Upper lobe of right lung (tissue), 1 donor: ENCODE data around the gene CMA1. TPM values are rescaled to one million over a fixed set of nuclear protein-coding genes. Genes with fewer than 3 reads are reported as not detected.
A peak's percentile ranks its signal among the peaks of the same experiment; 100 is the strongest.
"Not testable (repeated sequence)": the region's sequence is repeated elsewhere in the genome, so short reads cannot be mapped to it uniquely, and the experiment has no call there.

Experiments
- ATAC-seq: fragments of 200-7000 bp; cut with Tn5 transposase; one replicate; pipeline ENCODE4 v1.9.1; 2020; ENCODE audit warnings: mild to moderate bottlenecking, moderate library complexity
- DNase-seq: peaks from one replicate; pipeline ENCODE4 v3.0.0-alpha.2; 2020
- H3K27ac ChIP-seq: fragments of 200-600 bp; one replicate; pipeline ENCODE4 v1.8.0; 2022
- H3K27me3 ChIP-seq: fragments of 200-600 bp; one replicate; pipeline ENCODE4 v1.8.0; 2022; ENCODE audit warnings: mild to moderate bottlenecking
- H3K36me3 ChIP-seq: fragments of 200-600 bp; one replicate; pipeline ENCODE4 v1.8.0; 2022
- H3K4me1 ChIP-seq: fragments of 200-600 bp; one replicate; pipeline ENCODE4 v1.8.0; 2022
- H3K4me3 ChIP-seq: fragments of 200-600 bp; one replicate; pipeline ENCODE4 v1.8.0; 2022; ENCODE audit warnings: mild to moderate bottlenecking
- H3K9me3 ChIP-seq: fragments of 200-600 bp; one replicate; pipeline ENCODE4 v1.8.0; 2022
- intact Hi-C: fragments of 100-400 bp; cut with DNase I; formaldehyde crosslinking; loops from one replicate; pipeline ENCODE4 v1.11.0; 2022
- long read RNA-seq: library from polyadenylated mRNA; unstranded; transcript quantifications from one replicate; pipeline ENCODE4 v2.0.0, GENCODE V29; 2021
- total RNA-seq: library from RNA; stranded (reverse); fragmentation: NEBNext Ultra II Directional; extraction: Animal tissue kit (Norgen Biotek cat#: 25700); gene quantifications from one replicate; pipeline ENCODE4 v1.2.1, GENCODE V29; 2021
- TF ChIP-seq, protein P1 (sequence below): fragments of 200-600 bp; IDR thresholded peaks from one replicate; pipeline ENCODE4 v1.8.0; 2022; ENCODE audit warnings: antibody characterized with exemption
- donor health status: DM: no; HTN: yes; CAD: no; lungs with severe emphysema.

Gene CMA1, protein sequence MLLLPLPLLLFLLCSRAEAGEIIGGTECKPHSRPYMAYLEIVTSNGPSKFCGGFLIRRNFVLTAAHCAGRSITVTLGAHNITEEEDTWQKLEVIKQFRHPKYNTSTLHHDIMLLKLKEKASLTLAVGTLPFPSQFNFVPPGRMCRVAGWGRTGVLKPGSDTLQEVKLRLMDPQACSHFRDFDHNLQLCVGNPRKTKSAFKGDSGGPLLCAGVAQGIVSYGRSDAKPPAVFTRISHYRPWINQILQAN
- total RNA-seq: 1.4 TPM
- long read RNA-seq: 0 reads

GRCh38 chr14:24508155-24508840, at the start of gene CMA1:
Gene CMA1 (minus strand): TSS chr14:24508265. CDS start chr14:24508235, 30 bp downstream.
- Histone ChIP-seq H3K36me3 (no peaks in the 10 kb centered on the region), H3K9me3 (no peaks in the 10 kb centered on the region), H3K4me3 (no peak within 1 kb of the TSS), H3K4me1 (no peaks in the 10 kb centered on the region), H3K27ac (no peak within 1 kb of the TSS), H3K27me3 (no peaks in the 10 kb centered on the region)
- TF ChIP-seq, protein P1, sequence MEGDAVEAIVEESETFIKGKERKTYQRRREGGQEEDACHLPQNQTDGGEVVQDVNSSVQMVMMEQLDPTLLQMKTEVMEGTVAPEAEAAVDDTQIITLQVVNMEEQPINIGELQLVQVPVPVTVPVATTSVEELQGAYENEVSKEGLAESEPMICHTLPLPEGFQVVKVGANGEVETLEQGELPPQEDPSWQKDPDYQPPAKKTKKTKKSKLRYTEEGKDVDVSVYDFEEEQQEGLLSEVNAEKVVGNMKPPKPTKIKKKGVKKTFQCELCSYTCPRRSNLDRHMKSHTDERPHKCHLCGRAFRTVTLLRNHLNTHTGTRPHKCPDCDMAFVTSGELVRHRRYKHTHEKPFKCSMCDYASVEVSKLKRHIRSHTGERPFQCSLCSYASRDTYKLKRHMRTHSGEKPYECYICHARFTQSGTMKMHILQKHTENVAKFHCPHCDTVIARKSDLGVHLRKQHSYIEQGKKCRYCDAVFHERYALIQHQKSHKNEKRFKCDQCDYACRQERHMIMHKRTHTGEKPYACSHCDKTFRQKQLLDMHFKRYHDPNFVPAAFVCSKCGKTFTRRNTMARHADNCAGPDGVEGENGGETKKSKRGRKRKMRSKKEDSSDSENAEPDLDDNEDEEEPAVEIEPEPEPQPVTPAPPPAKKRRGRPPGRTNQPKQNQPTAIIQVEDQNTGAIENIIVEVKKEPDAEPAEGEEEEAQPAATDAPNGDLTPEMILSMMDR: no peak
- DNase-seq: no peak
- no peak for ATAC-seq
- intact Hi-C loops: no loop called here

- Histone ChIP-seq H3K27ac (no peak overlapping the region), H3K36me3 (no peaks in the 10 kb centered on the region), H3K4me1 (no peaks in the 10 kb centered on the region), H3K4me3 (no peak overlapping the region), H3K9me3 (no peaks in the 10 kb centered on the region), H3K27me3 (no peaks in the 10 kb centered on the region)
- intact Hi-C loops: no loop called here
- ATAC-seq (no peak), DNase-seq (no peak)
- TF ChIP-seq, protein P1: no peak
These were observed 48.7 kb upstream of the CMA1 start for GRCh38 chr14:24556756-24557155.

- ATAC-seq, H3K36me3 ChIP-seq, H3K27me3 ChIP-seq, H3K9me3 ChIP-seq, H3K4me3 ChIP-seq, H3K4me1 ChIP-seq, DNase-seq, intact Hi-C loops, H3K27ac ChIP-seq: not testable (repeated sequence)
These were observed 41.0 kb upstream of the CMA1 start for GRCh38 chr14:24549064-24549463.

DNA sequence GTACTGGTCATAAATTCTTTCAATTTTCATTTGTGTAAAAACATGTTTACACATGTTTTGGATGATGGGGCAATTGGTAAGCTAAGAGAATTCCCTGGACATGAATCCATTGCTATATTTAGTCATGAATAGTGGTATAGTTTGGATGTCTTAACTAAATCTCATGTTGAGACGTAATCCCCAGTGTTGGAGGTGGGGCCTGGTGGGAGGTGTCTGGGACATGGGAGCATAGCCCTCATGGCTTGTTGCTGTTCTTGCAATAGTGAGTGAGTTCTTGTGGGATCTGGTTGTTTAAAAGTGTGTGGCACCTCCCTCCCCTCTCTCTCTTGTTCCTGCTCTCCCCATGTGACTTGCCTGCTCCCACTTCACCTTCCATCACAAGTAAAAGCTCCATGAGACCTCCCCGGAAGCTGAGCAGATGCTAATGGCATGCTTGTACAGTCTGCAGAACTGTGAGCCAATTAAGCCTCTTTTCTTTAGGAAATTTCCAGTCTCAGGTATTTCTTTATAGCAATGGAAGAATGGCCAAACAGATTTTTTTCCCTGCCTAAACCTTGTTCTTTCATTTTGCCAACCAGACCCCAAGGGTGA, 34.4 kb upstream of the CMA1 start:
- intact Hi-C loops: no loop called here
- no peaks in the 10 kb centered on the region for H3K27me3 ChIP-seq
- TF ChIP-seq, protein P1: no peak
- H3K27ac ChIP-seq: no peak overlapping the region
- H3K4me3 ChIP-seq: no peak overlapping the region
- no peaks in the 10 kb centered on the region for H3K4me1 ChIP-seq
- no peaks in the 10 kb centered on the region for H3K36me3 ChIP-seq
- no peak for DNase-seq
- no peaks in the 10 kb centered on the region for H3K9me3 ChIP-seq
- ATAC-seq: no peak

DNA sequence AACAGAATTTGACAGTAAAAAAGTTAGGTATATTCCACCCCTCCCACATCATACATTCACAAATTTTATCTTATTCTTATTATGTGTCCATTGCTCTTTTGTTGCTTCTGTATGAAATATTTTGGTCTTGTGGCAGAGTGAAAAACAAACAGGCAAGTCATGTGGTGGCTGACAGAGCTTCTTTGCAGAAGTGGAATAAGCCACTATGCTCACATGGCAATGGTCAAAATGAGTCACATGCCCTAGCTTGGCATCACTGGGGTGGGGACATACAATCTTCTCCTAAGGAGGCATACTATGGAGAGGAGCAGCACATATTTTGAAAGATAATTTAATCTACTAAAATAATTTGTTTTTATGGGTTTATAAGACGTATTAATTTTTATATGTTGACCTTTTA, 27.7 kb upstream of the CMA1 start:
- Histone ChIP-seq H3K4me3 (no peak overlapping the region), H3K27ac (no peak overlapping the region), H3K9me3 (no peaks in the 10 kb centered on the region), H3K27me3 (no peaks in the 10 kb centered on the region), H3K4me1 (no peaks in the 10 kb centered on the region), H3K36me3 (no peaks in the 10 kb centered on the region)
- ATAC-seq (peak; percentile 74), DNase-seq (no peak)
- TF ChIP-seq, protein P1: no peak
- intact Hi-C loops: no loop called here

DNA sequence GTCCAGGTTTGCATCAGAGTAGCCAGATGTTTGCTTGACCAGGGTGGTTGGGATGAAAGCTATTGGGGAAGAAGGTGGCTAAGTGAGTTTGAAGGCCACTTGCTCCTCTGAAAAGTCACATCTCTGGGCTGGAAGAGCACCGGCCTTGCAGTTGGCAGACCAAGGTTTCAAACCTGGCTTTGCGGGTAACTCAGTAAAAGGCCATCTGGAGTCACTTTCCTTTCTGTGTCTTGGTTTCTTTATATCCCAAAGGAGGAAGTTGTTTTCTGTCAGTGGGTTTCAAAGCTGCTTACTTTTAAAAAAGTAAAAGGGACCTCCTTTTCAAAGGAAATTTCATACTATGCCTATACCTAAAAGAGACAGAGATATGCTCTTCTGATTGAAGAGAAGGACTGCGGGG, 26.2 kb upstream of the CMA1 start:
- no peaks in the 10 kb centered on the region for H3K27me3 ChIP-seq
- intact Hi-C loops: no loop called here
- no peaks in the 10 kb centered on the region for H3K36me3 ChIP-seq
- TF ChIP-seq, protein P1: no peak
- no peak for DNase-seq
- ATAC-seq: no peak
- no peak overlapping the region for H3K4me3 ChIP-seq
- no peak overlapping the region for H3K27ac ChIP-seq
- H3K4me1 ChIP-seq: no peaks in the 10 kb centered on the region
- H3K9me3 ChIP-seq: no peaks in the 10 kb centered on the region

- DNase-seq, ATAC-seq, H3K36me3 ChIP-seq, intact Hi-C loops, H3K9me3 ChIP-seq, H3K27me3 ChIP-seq, H3K4me3 ChIP-seq, H3K27ac ChIP-seq, H3K4me1 ChIP-seq: not testable (repeated sequence)
These were observed 18.0 kb upstream of the CMA1 start for GRCh38 chr14:24525877-24526620.
